HG03159 (cell line): ENCODE data around the gene PRR23E.

Experiments
- ATAC-seq: cut with Tn5 transposase; IDR thresholded peaks from one replicate; pipeline ENCODE4 v1.9.1; 2021; ENCODE audit warnings: mild to moderate bottlenecking, moderate library complexity; ENCODE audit not compliant: unreplicated experiment

PRR23E gene

DNA sequence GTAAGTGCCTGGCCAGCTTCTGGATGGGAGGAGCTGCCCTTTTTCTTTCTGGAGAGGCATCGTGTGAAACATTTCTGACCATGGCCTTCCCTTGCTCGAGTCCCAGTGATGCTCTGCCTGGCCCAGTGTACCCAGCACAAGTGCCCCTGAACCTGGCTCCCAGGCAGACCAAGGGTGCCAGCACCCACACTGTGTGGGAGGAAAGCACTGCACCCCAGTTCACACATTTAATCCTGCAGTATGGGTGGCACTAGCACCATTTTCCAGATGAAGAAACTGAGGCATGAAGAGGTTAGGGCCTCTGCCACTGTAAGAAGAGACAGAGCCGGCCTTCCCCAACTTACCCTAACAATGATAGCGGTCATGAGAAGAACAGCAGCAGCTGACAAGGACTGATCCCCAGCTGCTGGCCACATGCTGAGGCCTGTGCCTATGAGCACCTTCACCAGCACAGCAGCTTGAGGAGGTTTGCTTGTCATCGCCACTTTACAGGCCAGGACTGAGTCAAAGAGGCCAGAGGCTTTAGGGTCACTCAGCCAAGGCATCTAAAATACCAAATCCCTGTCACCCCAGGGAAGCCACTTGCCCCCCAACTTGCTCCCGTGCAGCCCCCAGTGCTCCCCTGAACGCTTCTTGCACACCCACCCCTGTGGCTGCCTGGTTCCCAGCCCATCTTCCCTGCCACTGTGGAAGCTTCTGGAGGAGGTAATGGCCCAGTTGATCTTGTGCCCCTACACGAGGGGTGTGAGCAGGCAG is 15.0 kb downstream of the PRR23E start:
- no peak for ATAC-seq

DNA sequence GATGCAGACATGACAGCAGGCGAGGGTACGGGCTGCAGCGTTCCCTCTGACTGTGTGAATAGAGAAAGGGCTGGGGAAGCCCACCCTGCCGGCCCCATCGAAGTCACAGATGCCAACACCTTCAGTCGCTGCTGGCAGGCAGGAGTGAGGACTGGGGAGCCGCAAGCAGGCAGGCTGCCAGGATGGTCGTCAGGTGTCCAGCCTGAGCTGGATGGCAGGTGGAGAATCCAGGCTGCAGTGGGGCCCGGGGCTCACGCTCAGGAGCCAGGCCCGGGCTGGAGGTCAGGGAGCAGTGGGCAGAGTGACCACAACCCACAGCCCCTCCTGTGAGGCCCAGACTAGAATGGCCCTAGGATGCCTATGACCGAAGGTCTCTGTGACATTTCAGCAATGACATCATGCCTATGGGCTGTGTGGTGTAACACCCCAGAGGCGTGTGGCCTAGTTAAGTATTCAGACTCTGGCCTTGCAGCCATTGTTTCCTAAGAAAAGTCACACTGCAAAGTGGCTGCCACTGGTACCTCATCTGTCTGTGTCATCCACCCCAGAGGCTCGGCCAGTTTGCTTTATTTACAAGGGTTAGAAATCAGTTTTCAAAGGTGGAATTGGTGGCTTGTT is 15.7 kb downstream of the PRR23E start:
- ATAC-seq, result no peak

DNA sequence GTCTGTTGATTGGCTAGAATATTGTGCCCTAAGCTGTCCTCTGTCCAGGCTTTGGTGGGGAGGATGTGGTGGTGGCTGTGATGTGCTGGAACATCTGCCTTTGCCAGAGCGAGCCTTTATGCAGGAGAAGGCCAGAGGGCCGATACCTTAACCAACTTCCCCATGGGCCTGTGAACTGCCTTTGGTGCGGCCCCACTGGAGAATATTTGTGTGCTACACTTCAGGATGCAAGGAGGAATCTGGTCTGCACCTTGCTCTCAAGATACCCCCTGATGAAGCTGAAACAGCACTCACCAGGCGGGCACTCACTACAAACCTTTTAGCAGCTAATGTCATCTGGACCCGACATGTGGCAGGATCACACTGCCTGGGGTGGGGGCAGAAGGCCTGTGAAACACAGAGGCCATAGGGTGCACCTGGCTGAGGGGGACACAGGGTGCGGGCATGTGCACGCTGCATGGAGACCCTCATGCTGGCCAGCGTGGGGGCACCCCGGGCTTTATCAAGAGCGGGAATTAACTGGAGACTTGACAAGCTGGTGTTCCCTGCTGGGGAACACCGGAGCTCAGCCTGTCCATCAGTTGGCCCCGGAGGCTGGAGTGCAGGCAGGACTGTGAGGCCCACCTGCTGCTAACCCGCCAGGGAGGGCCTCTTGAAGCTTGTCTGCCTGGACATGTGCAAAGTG is 16.4 kb downstream of the PRR23E start:
- ATAC-seq, result no peak

DNA sequence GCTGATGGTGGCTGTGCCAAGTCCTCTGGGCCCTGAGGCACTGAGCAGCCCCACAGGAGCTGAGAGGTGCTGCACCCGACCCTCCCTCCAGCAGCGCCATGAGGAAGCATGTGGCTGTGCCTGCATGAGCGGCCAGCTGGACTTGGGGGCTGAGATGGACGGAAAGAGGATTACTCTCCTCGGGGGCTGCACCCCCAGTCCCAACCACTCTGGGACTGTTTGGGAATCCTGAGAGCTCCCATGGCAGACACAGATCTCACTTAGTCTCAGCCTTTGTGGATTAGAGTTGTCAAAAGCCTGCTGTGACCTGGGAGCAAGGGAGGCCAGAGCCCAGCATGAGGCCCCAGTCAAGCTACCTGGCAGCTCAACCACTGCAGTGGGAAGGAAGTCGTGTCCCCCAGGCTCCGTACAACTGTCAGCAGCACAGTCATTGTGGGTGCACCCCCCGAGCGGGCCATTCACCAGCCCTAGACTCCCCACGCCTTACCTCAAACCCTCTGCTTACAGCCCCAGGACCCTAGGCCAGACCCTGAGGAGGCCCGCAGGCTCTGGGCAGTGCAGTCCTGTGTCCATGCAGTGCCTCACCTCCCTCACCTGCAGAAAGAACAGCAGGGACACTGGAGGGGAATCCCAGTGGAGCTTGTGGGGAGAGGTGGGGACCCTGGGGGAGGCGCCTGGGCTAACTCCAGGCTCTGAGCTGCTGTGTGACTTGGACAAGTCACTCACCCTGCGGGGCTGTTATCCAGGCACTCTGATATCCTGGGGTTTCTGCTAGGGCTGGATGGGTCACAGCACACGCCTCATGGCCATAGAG is 17.1 kb downstream of the PRR23E start:
- no peak for ATAC-seq

DNA sequence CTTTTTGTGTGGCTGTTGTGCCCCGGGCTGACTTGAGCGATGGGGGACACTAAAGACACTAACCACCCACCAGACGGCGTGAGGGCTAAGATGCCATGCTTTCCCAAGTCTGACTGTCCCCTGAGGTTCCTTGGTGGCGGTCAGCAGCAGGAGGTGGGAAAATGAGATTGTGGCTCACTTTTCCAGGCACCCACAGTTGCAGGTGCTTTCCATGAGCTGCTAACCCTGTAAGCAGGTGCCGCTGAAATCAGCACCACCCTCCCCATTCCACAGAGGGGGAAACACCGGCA is 17.7 kb downstream of the PRR23E start:
- no peak for ATAC-seq

DNA sequence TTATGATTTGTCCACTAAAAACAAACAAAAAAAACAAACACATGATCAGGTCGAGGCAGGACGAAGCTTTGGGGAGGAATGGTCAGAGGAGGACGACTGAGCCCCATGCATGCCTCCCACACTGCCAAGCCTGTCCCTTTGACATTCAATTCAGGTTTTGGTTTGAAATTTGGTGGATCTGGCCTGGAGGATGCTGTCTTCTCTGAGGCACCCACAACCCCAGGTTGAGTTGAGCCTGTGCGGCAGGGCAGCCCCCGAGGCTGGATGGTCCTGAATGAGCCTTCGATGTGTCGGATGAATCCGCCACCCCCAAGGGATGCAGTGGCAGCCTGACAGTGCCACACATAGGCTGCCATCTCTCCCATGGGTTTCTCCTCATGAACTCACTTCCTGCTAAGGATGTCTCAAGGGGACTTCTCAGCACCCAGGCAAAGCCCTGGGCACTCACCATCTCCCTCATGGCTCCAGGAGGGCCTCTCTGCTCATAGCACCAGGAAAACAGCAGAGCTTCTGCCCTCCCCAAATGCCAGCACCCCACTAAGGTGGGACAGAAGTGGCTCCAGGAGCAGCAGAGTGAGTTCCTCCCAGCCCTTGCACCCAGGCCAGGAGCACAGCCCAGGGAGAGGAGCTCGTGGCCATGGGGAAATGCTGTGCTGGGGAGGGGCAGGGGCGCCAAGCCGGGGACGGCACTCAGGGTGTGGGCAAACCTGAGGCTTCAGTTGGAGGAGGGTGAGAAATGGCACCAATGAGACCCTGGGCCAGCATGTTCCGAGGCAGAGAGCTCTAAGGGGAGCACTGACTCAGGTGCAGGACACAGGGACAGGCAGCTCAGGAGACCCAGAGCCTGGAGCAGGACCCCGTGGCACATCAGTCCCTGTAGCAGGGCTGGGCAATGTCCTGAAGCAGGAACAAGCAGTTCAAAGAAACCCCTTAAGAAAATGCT is 18.5 kb downstream of the PRR23E start:
- no peak for ATAC-seq

DNA sequence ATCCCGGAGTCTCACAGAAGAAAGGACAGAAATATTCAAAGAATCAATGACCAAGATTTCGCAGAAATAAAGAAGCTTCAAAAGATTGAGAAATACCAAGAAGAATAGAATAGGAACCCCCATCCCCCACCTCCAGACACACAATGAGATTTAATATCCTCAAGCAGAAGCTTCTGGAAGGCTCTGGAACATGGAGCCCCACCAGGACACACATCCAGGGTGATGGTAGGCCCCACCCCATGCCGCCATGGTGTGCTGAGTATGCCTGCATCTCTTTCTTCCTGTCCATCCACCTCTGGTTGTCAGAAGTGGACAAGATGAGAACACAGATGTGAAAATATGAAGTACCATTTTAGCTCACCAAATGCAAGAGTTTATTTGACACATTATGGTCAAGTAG is 19.3 kb downstream of the PRR23E start:
- ATAC-seq, result no peak

DNA sequence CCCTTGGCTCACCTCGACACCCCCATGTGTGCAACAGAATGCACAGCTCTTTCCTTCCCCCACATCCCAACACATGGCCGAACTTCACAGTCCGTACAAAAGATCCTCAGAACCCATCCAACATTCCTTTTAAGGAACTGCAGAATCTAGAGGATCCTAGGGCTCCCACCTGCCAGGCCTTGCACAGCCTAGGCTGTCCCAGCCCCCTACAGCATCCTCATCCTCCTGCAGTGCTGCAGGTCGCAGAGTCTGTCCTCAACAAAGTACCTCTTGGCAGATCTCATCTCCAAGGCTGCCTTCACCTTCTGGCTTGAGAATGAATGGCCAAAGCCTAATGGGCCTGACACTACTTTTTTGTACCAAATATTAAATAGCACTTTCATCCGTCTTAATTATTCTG is 19.8 kb downstream of the PRR23E start:
- no peak for ATAC-seq

DNA sequence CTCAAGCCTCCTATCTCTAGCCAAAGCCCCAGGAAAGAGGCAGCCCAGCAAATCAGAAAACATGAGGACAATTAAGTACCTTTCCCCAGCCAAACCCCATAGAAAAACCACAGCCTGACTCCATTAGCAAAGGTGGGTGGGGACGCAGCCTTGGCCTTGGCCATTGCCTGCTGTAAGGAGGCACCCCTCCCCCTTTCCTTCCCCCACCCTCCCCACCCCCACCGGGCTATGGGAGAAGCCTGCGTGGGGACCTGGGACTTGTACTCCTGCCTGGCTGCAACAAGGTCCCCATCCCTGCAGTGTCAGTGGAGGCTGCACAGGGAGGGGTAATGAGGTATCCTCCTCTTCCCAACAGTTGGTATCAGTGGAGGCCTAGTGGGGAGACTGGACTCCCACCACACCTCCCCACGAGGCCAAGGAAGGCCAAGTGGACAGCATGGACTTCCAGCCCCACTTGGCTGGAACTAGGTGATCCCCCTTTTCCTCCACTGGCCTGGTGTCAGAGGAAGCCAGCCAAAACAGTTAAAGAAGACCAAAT is 20.5 kb downstream of the PRR23E start:
- ATAC-seq, result no peak

DNA sequence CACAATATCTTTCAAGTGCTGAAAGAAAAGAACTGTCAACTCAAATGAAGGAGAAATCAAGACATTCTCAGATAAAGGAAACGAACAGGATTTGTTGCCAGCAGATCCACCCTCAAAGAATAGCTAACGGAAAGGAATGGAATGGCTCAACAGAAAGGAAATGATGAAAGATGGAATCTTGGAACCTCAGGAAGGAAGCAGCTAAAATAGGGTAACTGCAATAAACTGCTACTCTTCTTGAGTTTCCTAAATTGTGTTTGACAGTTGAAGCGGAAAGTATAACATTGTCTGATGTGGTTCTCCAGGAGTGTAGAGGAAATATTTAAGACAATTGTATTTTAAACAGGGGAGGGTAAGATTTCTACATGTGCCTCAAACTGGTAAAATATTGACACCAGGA is 22.0 kb downstream of the PRR23E start:
- ATAC-seq, result no peak

DNA sequence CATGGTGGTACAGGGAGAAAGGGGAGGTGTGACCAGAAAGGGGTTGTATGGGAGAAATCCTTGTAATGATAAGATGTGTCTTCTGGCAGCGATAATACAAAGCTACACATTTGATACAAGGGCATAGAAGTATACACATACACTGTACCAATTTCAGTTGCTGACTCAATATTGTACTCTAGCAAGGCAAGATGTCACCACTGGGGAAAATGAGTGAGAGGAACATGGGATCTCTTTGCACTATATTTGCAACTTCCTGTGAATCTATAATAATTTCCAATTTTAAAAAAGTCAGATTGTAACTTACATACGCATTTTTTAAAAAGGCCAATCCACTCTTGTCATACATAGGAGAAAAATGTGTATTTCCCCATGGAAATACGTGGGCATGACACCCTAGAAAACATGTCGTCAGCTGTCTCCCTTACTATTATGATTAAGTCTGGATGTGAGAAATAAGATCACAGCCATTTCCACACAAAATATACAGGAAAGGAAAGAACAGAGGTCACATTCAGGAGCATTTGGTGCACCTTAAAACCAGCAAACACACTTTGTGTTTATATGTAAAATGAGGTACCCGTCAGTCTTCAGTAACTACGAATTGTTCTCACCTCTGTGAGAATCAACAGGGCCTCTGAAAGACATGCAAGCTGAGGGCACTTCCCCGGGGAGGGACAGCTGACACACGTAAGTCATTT is 22.9 kb downstream of the PRR23E start:
- ATAC-seq, result no peak

DNA sequence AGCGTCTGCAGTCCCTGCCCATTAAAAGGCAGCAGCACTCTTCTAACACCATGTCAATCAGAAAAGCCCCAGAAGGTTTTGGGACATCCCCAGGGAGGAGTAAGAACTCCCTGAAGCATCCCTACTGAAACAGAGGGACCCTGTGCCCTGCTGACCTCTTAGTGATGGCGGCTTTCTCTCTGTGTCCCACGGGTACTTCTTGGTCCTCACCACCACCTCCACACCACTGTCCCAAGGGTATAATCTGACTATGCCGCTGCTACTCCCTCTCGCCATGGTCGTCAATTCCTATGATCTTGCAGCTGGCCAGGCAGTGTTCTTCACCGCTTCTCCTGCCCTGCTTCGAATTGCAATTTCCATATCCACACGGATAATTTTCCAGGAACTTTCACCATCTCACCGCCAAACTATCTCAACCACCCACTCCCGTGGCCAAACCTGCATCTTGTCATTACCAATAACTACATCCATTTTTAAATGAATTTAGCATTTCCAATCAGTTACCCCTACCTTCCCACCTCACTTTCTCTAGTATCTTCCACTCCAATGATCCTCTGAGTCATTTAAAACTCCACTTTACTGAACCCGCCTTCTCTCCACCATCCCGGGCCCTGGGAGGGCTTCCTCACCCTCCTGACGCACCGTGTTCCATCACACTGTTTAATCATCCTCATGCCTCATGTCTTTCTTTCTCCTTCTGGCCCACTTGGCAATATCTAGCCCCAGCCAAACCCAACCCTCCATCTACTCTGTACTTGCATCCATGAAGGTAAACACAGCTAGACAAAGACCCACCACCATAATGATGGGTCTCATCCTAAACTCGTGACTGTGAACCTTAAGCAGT is 23.7 kb downstream of the PRR23E start:
- ATAC-seq, result no peak

DNA sequence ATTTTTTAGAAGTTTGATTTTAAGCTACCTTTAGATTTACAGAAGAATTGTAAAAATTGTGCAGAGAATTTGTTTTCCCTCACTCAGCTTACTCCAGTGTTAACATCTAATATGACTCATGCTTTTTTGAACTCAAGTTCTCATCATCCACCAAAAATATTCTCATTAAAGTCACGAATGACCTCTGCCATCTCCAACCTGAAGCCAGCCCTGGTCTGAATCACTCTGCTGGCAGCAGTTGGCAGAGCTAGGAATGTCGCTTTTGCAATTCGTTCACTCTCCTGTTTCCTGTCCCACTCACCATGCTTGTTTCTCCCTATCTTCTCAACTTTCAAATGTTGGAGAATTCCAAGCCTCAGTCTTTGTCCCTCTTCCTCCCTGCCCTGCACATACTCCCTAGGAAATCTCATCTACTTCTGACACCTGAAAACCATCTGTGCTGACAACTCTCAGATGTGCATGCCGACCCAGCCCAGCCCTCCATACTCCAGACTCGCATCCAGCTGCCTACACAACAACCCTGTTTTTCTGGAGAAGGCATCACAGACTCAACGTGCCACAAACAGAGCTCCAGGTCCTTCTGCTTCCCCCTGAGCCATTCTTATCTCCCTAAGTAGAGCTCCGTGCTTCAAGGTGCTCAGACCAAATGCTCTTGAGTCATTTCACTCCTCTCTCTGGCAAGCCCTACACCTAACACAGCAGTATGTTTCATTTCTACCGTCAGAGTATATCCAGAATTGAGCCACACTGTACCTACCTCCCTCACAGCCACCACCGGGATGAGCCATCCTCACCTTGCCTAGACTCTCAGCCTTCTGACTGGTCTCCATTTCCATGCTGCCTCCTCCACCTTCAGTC is 24.9 kb downstream of the PRR23E start:
- no peak for ATAC-seq

DNA sequence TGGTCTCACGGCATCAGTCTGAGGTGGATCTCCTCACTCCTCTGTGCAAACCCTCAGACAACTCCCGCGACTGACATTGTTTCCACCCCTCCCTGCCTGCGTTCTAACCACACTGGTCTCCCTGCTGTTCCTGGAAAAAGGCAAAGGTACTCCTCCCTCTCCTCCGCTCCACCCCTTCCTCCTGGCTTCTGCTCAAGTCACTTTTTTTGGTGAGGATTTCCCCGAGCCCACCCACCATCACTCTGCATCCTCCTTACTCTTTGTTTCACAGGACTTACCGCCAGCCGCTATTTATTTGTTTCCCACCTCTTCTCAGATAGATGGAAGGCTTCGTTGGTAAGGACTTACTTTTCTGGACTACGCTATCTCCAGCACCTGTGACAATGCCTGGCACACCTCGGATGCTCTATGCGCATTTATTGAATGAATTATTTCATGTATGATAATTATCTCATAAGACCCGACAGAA is 25.6 kb downstream of the PRR23E start:
- ATAC-seq, result no peak

DNA sequence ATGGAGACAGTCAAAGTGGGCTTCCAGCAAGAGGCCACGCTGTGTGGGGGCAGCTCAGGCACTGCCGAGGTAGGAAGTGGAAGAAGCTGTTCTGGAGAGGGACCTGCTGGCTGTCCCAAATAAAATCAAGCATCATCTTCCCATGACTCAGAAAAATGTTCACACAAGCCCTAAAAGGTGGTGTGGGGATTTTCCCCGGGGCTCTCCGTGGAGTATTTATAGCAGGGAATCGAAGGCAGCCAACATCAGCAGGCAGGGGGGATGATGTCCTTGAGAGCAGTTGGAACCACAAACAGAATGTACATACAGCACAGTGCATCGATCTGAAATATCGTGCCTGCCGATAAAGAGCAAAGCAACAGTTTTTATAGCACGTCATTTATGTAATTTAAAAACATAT is 27.6 kb downstream of the PRR23E start:
- ATAC-seq, result no peak

DNA sequence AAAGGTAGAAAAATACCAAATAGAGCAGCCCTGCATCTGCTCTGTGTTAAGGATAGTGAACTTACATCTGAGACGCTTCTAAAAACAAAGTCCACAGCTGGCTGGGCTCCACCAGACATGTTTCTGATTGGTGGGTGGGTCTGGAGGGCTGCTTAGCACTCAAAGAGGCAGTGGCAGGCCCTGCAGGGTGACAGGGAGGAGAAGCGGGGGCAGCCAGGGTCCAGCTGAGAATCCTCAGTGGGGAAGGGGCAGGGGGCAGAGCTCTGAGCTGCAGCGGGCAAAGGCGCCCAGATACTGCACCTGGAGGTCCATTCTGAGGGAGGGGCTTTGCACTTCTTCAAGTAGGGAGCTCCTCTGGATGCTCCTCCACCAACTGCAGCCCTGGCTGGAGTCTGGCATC is 28.1 kb downstream of the PRR23E start:
- no peak for ATAC-seq

DNA sequence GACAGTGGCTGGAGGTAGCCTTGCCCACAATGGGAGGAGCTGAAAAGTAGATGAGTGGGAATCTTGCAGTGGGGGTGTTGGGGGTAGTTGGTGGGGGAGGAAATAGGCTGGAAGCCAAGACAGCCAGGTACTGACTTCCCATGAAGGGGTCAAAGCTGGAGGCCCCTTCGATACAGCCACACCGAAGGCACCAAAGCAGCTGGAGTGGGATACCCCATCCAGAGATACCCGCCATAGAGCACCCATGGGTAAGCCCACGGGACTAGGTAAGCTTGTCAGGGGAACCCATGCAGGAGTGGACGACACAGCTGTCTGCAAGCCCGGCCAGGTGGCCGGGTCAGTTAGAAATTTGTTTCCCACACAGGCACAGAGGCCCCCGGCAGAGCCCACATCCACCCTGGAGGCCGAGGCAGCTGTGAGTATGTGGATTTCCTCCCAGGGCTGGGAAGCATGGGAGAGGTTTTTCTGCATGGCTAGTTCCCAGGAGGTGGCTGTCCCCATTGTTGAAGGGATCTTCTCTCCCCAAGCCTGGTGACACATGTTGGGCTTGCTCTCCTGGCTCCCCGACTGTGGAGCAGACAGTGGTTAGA is 28.6 kb downstream of the PRR23E start:
- ATAC-seq, result no peak
